NB4 (cell line): Measurements from ENCODE around the gene PTPRD.

Source experiments
- DNase-seq: peaks from one replicate; pipeline ENCODE4 v3.0.0; 2010; ENCODE audit warnings: low read depth
- H3K4me3 ChIP-seq: one replicate; pipeline ENCODE4 v1.5.1; 2011; ENCODE audit warnings: mild to moderate bottlenecking, low read depth, low read length, moderate library complexity
- MAX ChIP-seq: IDR thresholded peaks from 2 replicates; pipeline ENCODE4 v1.6.1; 2011; ENCODE audit warnings: low read depth, low read length
- MYC ChIP-seq: IDR thresholded peaks from 2 replicates; pipeline ENCODE4 v1.6.1; 2011; ENCODE audit warnings: low read depth, low read length
- POLR2A ChIP-seq: IDR thresholded peaks from 2 replicates; pipeline ENCODE4 v1.6.1; 2011; ENCODE audit warnings: mild to moderate bottlenecking; ENCODE audit not compliant: insufficient read length; ENCODE audit errors: extremely low read depth
- TF ChIP-seq, protein P1 (sequence below): IDR thresholded peaks from one replicate; pipeline ENCODE4 v1.5.1; 2012; ENCODE audit warnings: low read depth, low read length

PTPRD gene

GRCh38 chr9:9504869-9505268 lies 1107.9 kb downstream of the PTPRD start:
- TF ChIP-seq MAX = no peak
- no peak for TF ChIP-seq POLR2A
- no peak for TF ChIP-seq MYC
- TF ChIP-seq, protein P1, sequence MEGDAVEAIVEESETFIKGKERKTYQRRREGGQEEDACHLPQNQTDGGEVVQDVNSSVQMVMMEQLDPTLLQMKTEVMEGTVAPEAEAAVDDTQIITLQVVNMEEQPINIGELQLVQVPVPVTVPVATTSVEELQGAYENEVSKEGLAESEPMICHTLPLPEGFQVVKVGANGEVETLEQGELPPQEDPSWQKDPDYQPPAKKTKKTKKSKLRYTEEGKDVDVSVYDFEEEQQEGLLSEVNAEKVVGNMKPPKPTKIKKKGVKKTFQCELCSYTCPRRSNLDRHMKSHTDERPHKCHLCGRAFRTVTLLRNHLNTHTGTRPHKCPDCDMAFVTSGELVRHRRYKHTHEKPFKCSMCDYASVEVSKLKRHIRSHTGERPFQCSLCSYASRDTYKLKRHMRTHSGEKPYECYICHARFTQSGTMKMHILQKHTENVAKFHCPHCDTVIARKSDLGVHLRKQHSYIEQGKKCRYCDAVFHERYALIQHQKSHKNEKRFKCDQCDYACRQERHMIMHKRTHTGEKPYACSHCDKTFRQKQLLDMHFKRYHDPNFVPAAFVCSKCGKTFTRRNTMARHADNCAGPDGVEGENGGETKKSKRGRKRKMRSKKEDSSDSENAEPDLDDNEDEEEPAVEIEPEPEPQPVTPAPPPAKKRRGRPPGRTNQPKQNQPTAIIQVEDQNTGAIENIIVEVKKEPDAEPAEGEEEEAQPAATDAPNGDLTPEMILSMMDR = no peak
- no peak overlapping the region for H3K4me3 ChIP-seq
- DNase-seq = no peak

GRCh38 chr9:9499546-9499945 lies 1113.3 kb downstream of the PTPRD start:
- no peak overlapping the region for H3K4me3 ChIP-seq
- DNase-seq = no peak
- TF ChIP-seq MYC (no peak), POLR2A (no peak), MAX (no peak)
- TF ChIP-seq, protein P1 = no peak

DNA sequence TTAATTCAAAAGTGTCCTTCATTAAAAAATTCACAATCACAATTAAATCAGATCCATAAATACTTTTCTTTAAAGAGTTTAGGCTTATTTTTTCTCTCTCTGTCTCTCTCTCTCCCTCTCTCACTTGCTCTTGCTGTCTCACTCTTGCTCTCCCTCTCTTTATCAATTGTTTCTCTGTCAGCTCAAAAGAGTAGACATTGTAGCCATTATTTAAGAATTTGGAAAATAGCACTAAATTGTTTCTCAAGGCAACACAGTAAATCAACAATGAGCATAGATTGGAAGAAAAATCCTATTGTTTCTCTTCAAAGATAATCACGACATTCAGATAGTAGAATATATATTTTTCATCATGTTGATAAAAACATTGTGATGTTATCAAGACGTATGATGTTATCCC lies 1114.0 kb downstream of the PTPRD start:
- TF ChIP-seq MYC (no peak), POLR2A (no peak), MAX (no peak)
- TF ChIP-seq, protein P1 = no peak
- DNase-seq = no peak

DNA sequence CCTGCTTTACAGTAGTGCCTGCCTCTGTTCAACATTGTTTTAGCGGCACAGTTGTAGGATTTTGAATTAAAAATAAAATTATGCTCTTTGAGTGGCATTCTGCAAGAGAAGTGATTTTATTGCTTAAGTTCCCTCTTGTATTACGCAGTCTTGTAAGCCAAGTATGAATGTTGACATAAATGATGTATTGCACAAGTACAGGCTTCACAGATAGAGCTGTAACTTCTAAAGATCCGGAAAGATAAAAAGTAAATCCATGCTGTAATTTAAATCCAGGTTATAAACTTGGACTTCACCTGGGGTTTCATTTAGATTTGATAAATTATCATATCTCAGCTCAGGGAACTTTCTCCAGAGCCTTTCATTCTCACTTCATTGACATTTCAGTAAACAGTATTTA lies 1114.7 kb downstream of the PTPRD start:
- H3K4me3 ChIP-seq = no peak overlapping the region
- TF ChIP-seq MAX (no peak), MYC (no peak), POLR2A (no peak)
- TF ChIP-seq, protein P1 = no peak
- peak; percentile 37 for DNase-seq

More for the DNA sequence above, 1114.0 kb downstream of the PTPRD start:
- no peak overlapping the region for H3K4me3 ChIP-seq

GRCh38 chr9:9494336-9494735 lies 1118.5 kb downstream of the PTPRD start:
- TF ChIP-seq POLR2A (no peak), MAX (no peak), MYC (no peak)
- TF ChIP-seq, protein P1 = no peak
- DNase-seq = no peak
- no peak overlapping the region for H3K4me3 ChIP-seq

DNA sequence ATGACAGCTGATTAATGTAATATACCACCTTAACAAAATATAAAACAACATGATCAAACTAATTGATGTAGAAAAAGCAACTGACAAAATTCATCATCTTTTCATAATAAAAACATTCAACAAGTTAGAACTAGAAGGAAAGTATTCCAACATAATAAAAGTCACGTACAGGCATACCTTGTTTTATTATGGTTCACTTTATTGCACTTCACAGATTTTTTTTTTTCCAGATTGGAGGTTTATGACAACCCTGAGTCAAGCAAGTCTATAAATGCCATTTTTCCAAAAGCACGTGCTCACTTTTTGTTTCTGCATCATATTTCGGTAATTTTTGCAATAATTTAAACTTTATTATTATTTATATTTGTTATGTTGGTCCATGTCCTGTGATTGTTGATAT lies 1120.3 kb downstream of the PTPRD start:
- TF ChIP-seq MAX (no peak), POLR2A (no peak), MYC (no peak)
- TF ChIP-seq, protein P1 = no peak
- H3K4me3 ChIP-seq = no peak overlapping the region
- no peak for DNase-seq
